Osteoblast (primary cell): ENCODE results near the gene JPH2. TPM values are rescaled to one million over a fixed set of nuclear protein-coding genes. Genes with fewer than 3 reads are reported as not detected.

ENCODE experiments used
- DNase-seq: peaks from one replicate; pipeline ENCODE4 v3.0.0; 2011; ENCODE audit warnings: low spot score, mixed read lengths; ENCODE audit not compliant: insufficient read length; ENCODE audit errors: missing footprints
- H2AFZ ChIP-seq: 2 replicates; pipeline ENCODE4 v1.6.0; 2011; ENCODE audit warnings: mild to moderate bottlenecking, low read length
- H3K27ac ChIP-seq: 2 replicates; pipeline ENCODE4 v1.5.1; 2011; ENCODE audit warnings: mild to moderate bottlenecking, low read depth, low read length, moderate library complexity
- H3K27me3 ChIP-seq: 2 replicates; pipeline ENCODE4 v1.6.0; 2012; ENCODE audit warnings: mild to moderate bottlenecking, control low read depth, inconsistent platforms, low read length, moderate library complexity; ENCODE audit not compliant: insufficient read depth
- H3K36me3 ChIP-seq: 2 replicates; pipeline ENCODE4 v1.5.1; 2011; ENCODE audit warnings: mild to moderate bottlenecking, low read length, control low read depth, moderate library complexity; ENCODE audit not compliant: insufficient read depth
- H3K4me1 ChIP-seq: 2 replicates; pipeline ENCODE4 v1.5.1; 2011; ENCODE audit warnings: mild to moderate bottlenecking, low read length, control low read depth, moderate library complexity; ENCODE audit not compliant: insufficient read depth
- H3K4me2 ChIP-seq: 2 replicates; pipeline ENCODE4 v1.6.0; 2011; ENCODE audit warnings: mild to moderate bottlenecking, low read length; ENCODE audit not compliant: insufficient read depth
- H3K4me3 ChIP-seq: fragments of 200-600 bp; sonication (generic); 3 replicates; pipeline ENCODE4 v1.5.1; 2012; ENCODE audit warnings: mild to moderate bottlenecking, low read length, inconsistent platforms; ENCODE audit not compliant: insufficient read depth
- H3K79me2 ChIP-seq: 2 replicates; pipeline ENCODE4 v1.6.0; 2012; ENCODE audit warnings: mild to moderate bottlenecking, low read length, control low read depth, inconsistent platforms; ENCODE audit not compliant: insufficient read depth
- H3K9me3 ChIP-seq: 2 replicates; pipeline ENCODE4 v1.5.1; 2011; ENCODE audit warnings: low read depth, low read length, control low read depth
- H4K20me1 ChIP-seq: 2 replicates; pipeline ENCODE4 v1.6.0; 2012; ENCODE audit warnings: mild to moderate bottlenecking, low read length, control low read depth; ENCODE audit not compliant: insufficient read depth
- CTCF ChIP-seq: IDR thresholded peaks from 2 replicates; pipeline ENCODE4 v1.5.1; 2011; ENCODE audit warnings: mild to moderate bottlenecking, low read depth, low read length, moderate library complexity; ENCODE audit errors: extremely low read depth
- total RNA-seq: library from RNA; depleted of rRNA; stranded (reverse); fragments of >200 nt; gene quantifications from 2 replicates; pipeline ENCODE4 v1.2.3, GENCODE V29; 2012

JPH2 gene
- total RNA-seq, 1 donor: 2.2 TPM

DNA sequence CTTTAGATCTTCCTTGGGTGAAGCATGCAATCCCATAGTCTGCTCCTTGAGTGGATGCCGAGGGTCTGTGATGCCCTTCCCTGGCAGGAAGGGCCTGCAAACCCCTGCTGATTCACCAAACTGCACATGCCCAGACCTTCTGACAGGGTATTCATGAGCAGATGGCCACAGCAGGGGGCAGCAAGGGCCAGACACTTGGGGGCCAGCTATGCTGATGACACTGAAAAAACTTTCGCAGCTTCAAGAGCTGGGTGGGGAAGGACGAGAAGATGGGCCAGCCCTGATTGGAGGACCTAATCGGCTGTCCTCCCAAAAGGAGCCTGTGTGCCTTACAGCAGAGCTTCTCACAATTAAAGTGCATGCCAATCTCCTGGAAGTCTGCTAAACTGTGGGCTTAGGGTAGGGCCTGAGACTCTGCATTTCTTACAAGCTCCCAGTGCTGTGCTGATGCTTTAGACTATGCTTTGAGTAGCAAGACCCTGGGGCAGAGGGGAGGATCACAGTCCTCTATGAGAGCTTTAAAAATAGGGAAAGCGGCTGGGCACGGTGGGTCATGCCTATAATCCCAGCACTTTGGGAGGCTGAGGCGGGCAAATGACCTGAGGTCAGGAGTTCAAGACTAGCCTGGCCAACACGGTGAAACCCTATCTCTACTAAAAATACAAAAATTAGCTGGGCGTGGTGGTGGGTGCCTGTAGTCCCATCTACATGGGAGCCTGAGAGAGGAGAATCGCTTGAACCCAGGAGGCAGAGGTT is 44.9 kb upstream of the JPH2 start:
- H2AFZ ChIP-seq: no peak overlapping the region
- no peaks in the 10 kb centered on the region for H3K4me1 ChIP-seq
- H3K9me3 ChIP-seq: no peaks in the 10 kb centered on the region
- no peaks in the 10 kb centered on the region for H3K79me2 ChIP-seq
- H3K4me3 ChIP-seq: no peak overlapping the region
- no peaks in the 10 kb centered on the region for H3K36me3 ChIP-seq
- H3K4me2 ChIP-seq: no peak overlapping the region
- H3K27me3 ChIP-seq: no peaks in the 10 kb centered on the region
- no peak overlapping the region for H3K27ac ChIP-seq
- DNase-seq: no peak
- H4K20me1 ChIP-seq: no peaks in the 10 kb centered on the region
- TF ChIP-seq CTCF: no peak

DNA sequence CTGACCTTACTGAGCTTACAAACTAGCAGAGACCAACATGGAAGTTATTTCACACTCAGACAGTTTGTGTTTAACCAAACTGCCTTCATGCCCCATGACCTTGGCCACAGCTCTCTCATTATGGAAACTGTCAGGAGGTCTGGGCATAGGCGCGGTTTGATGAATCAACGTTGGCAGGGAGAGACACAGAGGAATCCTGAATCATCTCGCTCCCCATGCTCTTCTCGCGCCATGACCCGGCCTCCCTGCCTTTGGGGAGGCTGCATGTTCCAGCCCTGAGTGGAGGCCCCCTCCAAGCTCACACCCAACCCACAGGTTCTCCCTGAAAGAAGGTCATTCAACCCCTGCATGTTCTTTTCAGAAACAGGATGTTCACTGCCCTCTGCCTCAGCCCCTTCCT is 44.2 kb upstream of the JPH2 start:
- DNase-seq: no peak
- TF ChIP-seq CTCF: no peak
- H3K4me2 ChIP-seq: no peak overlapping the region
- H3K36me3 ChIP-seq: no peaks in the 10 kb centered on the region
- no peaks in the 10 kb centered on the region for H3K27me3 ChIP-seq
- no peaks in the 10 kb centered on the region for H3K9me3 ChIP-seq
- no peak overlapping the region for H3K4me3 ChIP-seq
- no peak overlapping the region for H3K27ac ChIP-seq
- H4K20me1 ChIP-seq: no peaks in the 10 kb centered on the region
- no peaks in the 10 kb centered on the region for H3K4me1 ChIP-seq
- H2AFZ ChIP-seq: no peak overlapping the region
- no peaks in the 10 kb centered on the region for H3K79me2 ChIP-seq

DNA sequence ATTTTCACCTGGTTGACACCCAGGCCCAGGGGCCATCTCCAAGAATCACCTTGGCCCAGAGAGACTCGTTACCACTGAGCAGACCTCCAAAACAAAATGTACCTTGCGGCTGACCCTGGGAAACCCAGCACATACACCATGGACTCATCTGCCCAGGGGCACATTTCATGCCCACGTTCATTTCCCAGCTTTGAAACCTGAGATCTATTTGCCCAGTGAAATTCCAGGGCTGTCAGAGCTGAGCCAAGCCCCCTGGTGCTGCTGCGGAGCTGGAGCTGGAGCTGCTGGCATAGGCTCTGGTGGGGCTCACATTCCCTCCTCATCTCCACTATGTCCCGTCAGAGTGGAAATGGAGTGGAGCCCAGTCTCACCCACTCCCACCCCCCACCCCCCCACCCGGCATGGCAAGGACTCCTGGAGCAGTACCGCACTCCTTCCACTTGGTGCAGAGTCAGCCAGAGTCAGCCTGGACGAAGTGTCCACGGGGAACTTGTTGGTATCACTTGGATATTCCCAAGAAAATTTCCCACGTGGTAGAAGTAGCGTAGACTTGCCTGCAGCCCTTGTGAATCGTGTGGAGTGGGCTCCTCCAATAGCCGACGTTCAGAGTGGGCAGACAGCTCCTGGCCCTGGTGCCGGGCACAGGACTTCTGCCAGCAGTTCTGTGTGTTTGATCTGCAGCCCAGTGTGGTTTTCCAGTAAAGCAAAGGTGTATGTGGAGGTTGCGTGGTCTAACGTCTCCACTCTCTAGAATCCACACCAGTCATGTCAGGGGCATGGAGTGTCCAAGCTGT is 41.7 kb upstream of the JPH2 start:
- TF ChIP-seq CTCF: no peak
- H4K20me1 ChIP-seq: no peaks in the 10 kb centered on the region
- H3K36me3 ChIP-seq: no peaks in the 10 kb centered on the region
- H3K79me2 ChIP-seq: no peaks in the 10 kb centered on the region
- no peaks in the 10 kb centered on the region for H3K4me1 ChIP-seq
- peaks cover 3% of the 10 kb centered on the region for H3K27me3 ChIP-seq
- no peak overlapping the region for H3K4me2 ChIP-seq
- H3K4me3 ChIP-seq: no peak overlapping the region
- DNase-seq: no peak
- no peak overlapping the region for H3K27ac ChIP-seq
- no peaks in the 10 kb centered on the region for H3K9me3 ChIP-seq
- H2AFZ ChIP-seq: no peak overlapping the region

DNA sequence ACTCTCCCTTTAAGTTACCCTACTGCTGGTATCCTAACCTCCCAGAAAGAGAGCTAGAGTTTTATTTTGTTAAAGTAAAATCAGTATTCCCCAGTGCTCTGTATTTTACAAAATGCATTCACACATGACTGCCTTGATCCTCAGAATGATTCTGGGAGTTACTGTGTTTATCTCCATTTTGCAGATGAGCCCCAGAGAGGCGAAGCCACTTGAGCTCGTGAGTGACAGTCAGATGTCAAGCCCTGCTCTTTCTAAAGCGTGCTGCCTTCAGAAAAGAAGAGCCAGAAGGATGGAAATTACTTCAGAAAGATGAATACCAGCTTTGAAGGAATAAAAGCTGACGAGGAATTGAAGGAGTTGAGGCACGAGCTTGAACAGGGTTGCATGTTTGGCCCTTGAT is 37.6 kb upstream of the JPH2 start:
- no peak overlapping the region for H3K4me3 ChIP-seq
- TF ChIP-seq CTCF: no peak
- DNase-seq: no peak
- H3K36me3 ChIP-seq: no peaks in the 10 kb centered on the region
- H3K9me3 ChIP-seq: no peaks in the 10 kb centered on the region
- peaks cover 5% of the 10 kb centered on the region for H4K20me1 ChIP-seq
- H3K4me1 ChIP-seq: no peaks in the 10 kb centered on the region
- no peak overlapping the region for H3K4me2 ChIP-seq
- no peak overlapping the region for H3K27ac ChIP-seq
- H3K79me2 ChIP-seq: no peaks in the 10 kb centered on the region
- no peak overlapping the region for H2AFZ ChIP-seq
- H3K27me3 ChIP-seq: peaks cover 3% of the 10 kb centered on the region
